Astrocyte (in vitro differentiated cells and primary cell): Measurements from ENCODE around the gene SRI. TPM values are rescaled to one million over a fixed set of nuclear protein-coding genes. Genes with fewer than 3 reads are reported as not detected.
"Not testable (repeated sequence)": the region's sequence is repeated elsewhere in the genome, so short reads cannot be mapped to it uniquely, and the experiment has no call there.

Source experiments
- DNase-seq: peaks from one replicate; pipeline ENCODE4 v3.0.0-alpha.2; 2010; ENCODE audit warnings: low read depth
- FAIRE-seq: peaks from 2 replicates; lab custom pipeline; 2011; peaks lifted over from hg19 to GRCh38; lab: Jason Lieb, UNC
- H2AFZ ChIP-seq: 2 replicates; pipeline ENCODE4 v1.6.0; 2012; ENCODE audit warnings: low read depth, low read length, inconsistent platforms
- H3K27ac ChIP-seq: 2 replicates; pipeline ENCODE4 v1.5.1; 2011; ENCODE audit warnings: low read depth, low read length, inconsistent platforms
- H3K27me3 ChIP-seq: 2 replicates; pipeline ENCODE4 v1.6.0; 2011; ENCODE audit warnings: low read length, inconsistent platforms; ENCODE audit not compliant: insufficient read depth
- H3K36me3 ChIP-seq: 2 replicates; pipeline ENCODE4 v1.5.1; 2011; ENCODE audit warnings: low read length, inconsistent platforms; ENCODE audit not compliant: insufficient read depth
- H3K4me1 ChIP-seq: 2 replicates; pipeline ENCODE4 v1.5.1; 2011; ENCODE audit warnings: low read length, inconsistent platforms; ENCODE audit not compliant: insufficient read depth
- H3K4me2 ChIP-seq: 2 replicates; pipeline ENCODE4 v1.6.0; 2012; ENCODE audit warnings: low read length, inconsistent platforms
- H3K4me3 ChIP-seq: 2 replicates; pipeline ENCODE4 v1.5.1; 2011; ENCODE audit warnings: low read depth, mild to moderate bottlenecking, low read length, inconsistent platforms; ENCODE audit not compliant: insufficient read depth
- H3K79me2 ChIP-seq: 2 replicates; pipeline ENCODE4 v1.6.0; 2012; ENCODE audit warnings: mild to moderate bottlenecking, low read length, inconsistent platforms; ENCODE audit not compliant: insufficient read depth
- H3K9ac ChIP-seq: 2 replicates; pipeline ENCODE4 v1.6.0; 2012; ENCODE audit warnings: mild to moderate bottlenecking, low read length, inconsistent platforms
- H3K9me3 ChIP-seq: 2 replicates; pipeline ENCODE4 v1.5.1; 2012; ENCODE audit warnings: low read depth, mild to moderate bottlenecking, low read length, inconsistent platforms; ENCODE audit not compliant: insufficient read depth
- H4K20me1 ChIP-seq: 2 replicates; pipeline ENCODE4 v1.6.0; 2012; ENCODE audit warnings: low read length, inconsistent platforms; ENCODE audit not compliant: insufficient read depth
- H3K27ac Mint-ChIP-seq: one replicate; pipeline ENCODE4 v1.8.0; 2021; ENCODE audit warnings: mild to moderate bottlenecking, mixed read lengths; ENCODE audit not compliant: unreplicated experiment
- H3K27me3 Mint-ChIP-seq: one replicate; pipeline ENCODE4 v1.8.0; 2021; ENCODE audit warnings: low read depth, mixed read lengths; ENCODE audit not compliant: unreplicated experiment
- H3K36me3 Mint-ChIP-seq: one replicate; pipeline ENCODE4 v1.8.0; 2021; ENCODE audit warnings: low read depth, mixed read lengths; ENCODE audit not compliant: unreplicated experiment
- H3K4me1 Mint-ChIP-seq: one replicate; pipeline ENCODE4 v1.8.0; 2021; ENCODE audit warnings: low read depth, mixed read lengths; ENCODE audit not compliant: unreplicated experiment
- H3K4me3 Mint-ChIP-seq: one replicate; pipeline ENCODE4 v1.8.0; 2021; ENCODE audit warnings: mild to moderate bottlenecking, moderate library complexity, mixed read lengths; ENCODE audit not compliant: unreplicated experiment
- H3K9me3 Mint-ChIP-seq: one replicate; pipeline ENCODE4 v1.8.0; 2021; ENCODE audit warnings: mild to moderate bottlenecking, mixed read lengths; ENCODE audit not compliant: unreplicated experiment
- EZH2 ChIP-seq: IDR thresholded peaks from 2 replicates; pipeline ENCODE4 v1.6.1; 2012; ENCODE audit warnings: mild to moderate bottlenecking, low read length, inconsistent platforms; ENCODE audit not compliant: insufficient read depth
- total RNA-seq: library from RNA; stranded (reverse); gene quantifications from 2 replicates; pipeline ENCODE4 v1.2.1, GENCODE V29; 2021
- TF ChIP-seq, protein P1 (sequence below): IDR thresholded peaks from 2 replicates; pipeline ENCODE4 v1.5.1; 2011; ENCODE audit warnings: low read depth, mild to moderate bottlenecking, inconsistent platforms, low read length, moderate library complexity; ENCODE audit not compliant: insufficient read depth

SRI gene
- total RNA-seq, 1 donor from 2014 or later = 139 TPM

DNA sequence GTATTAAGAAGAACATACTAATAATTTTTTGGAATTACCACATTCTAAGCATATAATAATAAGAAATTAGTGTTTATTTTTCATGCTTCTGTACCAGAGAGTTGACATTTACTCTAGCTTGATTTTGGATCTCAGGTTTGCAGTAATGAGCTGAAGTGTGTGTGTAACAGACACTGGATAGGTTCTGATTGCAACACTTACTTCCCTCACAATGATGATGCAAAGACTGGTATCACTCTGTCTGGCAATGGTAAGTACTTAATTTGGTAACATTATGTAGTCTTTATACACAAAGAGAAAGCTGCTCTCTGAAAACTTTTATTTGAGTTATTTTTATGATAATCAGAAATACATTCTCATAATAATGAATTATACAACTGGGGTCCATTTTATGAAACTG, 54.1 kb downstream of the SRI start:
- no peak overlapping the region for H3K4me3 Mint-ChIP-seq
- H3K27ac Mint-ChIP-seq = no peak overlapping the region
- no peak for FAIRE-seq

DNA sequence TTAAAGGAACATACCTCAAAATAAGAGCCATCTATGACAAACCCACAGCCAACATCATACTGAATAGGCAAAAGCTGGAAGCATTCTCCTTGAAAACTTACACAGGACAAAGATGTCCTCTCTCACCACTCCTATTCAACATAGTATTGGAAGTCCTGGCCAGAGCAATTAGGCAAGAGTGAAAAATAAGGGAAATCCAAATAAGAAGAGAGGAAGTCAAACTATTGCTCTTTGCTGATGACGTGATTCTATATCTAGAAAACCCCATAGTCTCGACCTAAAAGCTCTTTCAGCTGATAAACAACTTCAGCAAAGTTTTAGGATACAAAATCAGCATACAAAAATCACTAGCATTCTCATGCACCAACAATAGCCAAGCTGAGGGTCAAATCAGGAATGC, 60.1 kb downstream of the SRI start:
- H3K4me1 ChIP-seq, H2AFZ ChIP-seq, H3K4me2 ChIP-seq, H4K20me1 ChIP-seq, H3K4me3 ChIP-seq, H3K4me3 Mint-ChIP-seq, H3K9me3 ChIP-seq, H3K36me3 ChIP-seq, H3K79me2 ChIP-seq, H3K36me3 Mint-ChIP-seq, H3K27ac Mint-ChIP-seq, H3K27me3 ChIP-seq, H3K4me1 Mint-ChIP-seq, FAIRE-seq, H3K9ac ChIP-seq, H3K27me3 Mint-ChIP-seq, H3K9me3 Mint-ChIP-seq, DNase-seq, H3K27ac ChIP-seq: not testable (repeated sequence)

More for the DNA sequence above, 54.1 kb downstream of the SRI start:
- Histone ChIP-seq H3K4me1 (no peaks in the 10 kb centered on the region), H4K20me1 (no peaks in the 10 kb centered on the region), H3K36me3 (no peaks in the 10 kb centered on the region), H2AFZ (no peak overlapping the region), H3K27me3 (no peaks in the 10 kb centered on the region), H3K4me2 (no peak overlapping the region), H3K9me3 (no peaks in the 10 kb centered on the region), H3K9ac (no peak overlapping the region), H3K27ac (no peak overlapping the region), H3K79me2 (no peaks in the 10 kb centered on the region), H3K4me3 (no peak overlapping the region)
- no peaks in the 10 kb centered on the region for H3K4me1 Mint-ChIP-seq
- no peak for DNase-seq
- TF ChIP-seq, protein P1, sequence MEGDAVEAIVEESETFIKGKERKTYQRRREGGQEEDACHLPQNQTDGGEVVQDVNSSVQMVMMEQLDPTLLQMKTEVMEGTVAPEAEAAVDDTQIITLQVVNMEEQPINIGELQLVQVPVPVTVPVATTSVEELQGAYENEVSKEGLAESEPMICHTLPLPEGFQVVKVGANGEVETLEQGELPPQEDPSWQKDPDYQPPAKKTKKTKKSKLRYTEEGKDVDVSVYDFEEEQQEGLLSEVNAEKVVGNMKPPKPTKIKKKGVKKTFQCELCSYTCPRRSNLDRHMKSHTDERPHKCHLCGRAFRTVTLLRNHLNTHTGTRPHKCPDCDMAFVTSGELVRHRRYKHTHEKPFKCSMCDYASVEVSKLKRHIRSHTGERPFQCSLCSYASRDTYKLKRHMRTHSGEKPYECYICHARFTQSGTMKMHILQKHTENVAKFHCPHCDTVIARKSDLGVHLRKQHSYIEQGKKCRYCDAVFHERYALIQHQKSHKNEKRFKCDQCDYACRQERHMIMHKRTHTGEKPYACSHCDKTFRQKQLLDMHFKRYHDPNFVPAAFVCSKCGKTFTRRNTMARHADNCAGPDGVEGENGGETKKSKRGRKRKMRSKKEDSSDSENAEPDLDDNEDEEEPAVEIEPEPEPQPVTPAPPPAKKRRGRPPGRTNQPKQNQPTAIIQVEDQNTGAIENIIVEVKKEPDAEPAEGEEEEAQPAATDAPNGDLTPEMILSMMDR = no peak
- no peak for TF ChIP-seq EZH2
- no peaks in the 10 kb centered on the region for H3K36me3 Mint-ChIP-seq
- no peaks in the 10 kb centered on the region for H3K27me3 Mint-ChIP-seq
- no peaks in the 10 kb centered on the region for H3K9me3 Mint-ChIP-seq

DNA sequence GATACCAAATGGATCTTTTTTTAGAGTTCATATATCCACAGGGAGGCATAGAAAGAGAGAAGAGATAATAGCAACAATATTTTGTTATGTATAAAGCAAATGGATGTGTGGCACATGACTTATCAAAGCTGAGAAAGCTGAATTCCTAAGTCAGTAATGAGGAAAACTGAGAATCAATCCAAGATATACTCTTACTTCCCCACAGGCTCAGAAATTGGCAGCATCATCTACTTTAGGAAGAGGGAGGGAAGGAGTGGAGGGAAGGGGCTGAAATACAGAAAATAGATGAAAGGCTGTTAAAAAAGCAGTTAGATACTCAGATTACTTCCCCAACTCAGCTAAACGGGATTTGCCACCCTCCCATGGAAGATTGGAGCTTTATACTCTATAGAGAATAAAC, 63.5 kb downstream of the SRI start:
- H3K4me1 Mint-ChIP-seq = no peaks in the 10 kb centered on the region
- H3K4me3 ChIP-seq = no peak overlapping the region
- no peak overlapping the region for H3K4me2 ChIP-seq
- H3K36me3 ChIP-seq = no peaks in the 10 kb centered on the region
- H4K20me1 ChIP-seq = no peaks in the 10 kb centered on the region
- no peak overlapping the region for H3K9ac ChIP-seq
- DNase-seq = no peak
- H3K4me3 Mint-ChIP-seq = no peak overlapping the region
- FAIRE-seq = no peak
- H3K27me3 Mint-ChIP-seq = no peaks in the 10 kb centered on the region
- H3K9me3 Mint-ChIP-seq = peaks cover 5% of the 10 kb centered on the region
- TF ChIP-seq EZH2 = no peak
- TF ChIP-seq, protein P1 = no peak
- no peak overlapping the region for H2AFZ ChIP-seq
- no peaks in the 10 kb centered on the region for H3K27me3 ChIP-seq
- H3K36me3 Mint-ChIP-seq = peaks cover 3% of the 10 kb centered on the region
- no peaks in the 10 kb centered on the region for H3K4me1 ChIP-seq
- H3K27ac Mint-ChIP-seq = no peak overlapping the region
- H3K79me2 ChIP-seq = no peaks in the 10 kb centered on the region
- no peak overlapping the region for H3K27ac ChIP-seq
- no peaks in the 10 kb centered on the region for H3K9me3 ChIP-seq
